HTERT RPE-1 (cell line): Measurements from ENCODE around the gene PSG3.
"Not testable (repeated sequence)": the region's sequence is repeated elsewhere in the genome, so short reads cannot be mapped to it uniquely, and the experiment has no call there.

ENCODE experiments used
- in situ Hi-C: fragments of 300-500 bp; cut with MboI; formaldehyde crosslinking; loops from 4 replicates; pipeline ENCODE4 v1.14.3; 2020; ENCODE audit warnings: low sequenced_read_pairs

The PSG3 gene

DNA sequence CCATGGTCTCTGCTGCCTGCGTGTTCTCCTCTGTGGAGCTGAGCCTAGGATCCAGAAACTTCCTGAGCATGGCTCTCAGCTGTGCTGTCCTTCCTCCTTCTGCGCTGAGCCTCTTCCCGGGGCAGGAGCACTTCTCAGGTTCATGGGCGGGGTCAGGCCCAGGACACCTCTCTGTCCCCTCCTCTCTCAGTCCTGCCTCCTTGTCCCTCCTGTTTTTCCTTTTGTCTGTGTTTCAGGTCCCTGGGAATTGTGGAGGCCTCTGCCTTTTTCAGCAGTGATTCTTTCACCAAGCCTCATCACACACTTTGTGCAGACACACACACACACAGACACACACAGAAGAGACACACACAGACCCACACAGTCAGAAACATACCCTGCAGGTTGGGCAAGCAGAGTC is at the start of gene PSG3:
Gene PSG3, minus strand, starts transcription at position 101 of the 400 bp plus-strand sequence. Its CDS starts 97 bp downstream, at position 4.
- in situ Hi-C loops, result not testable (repeated sequence)

DNA sequence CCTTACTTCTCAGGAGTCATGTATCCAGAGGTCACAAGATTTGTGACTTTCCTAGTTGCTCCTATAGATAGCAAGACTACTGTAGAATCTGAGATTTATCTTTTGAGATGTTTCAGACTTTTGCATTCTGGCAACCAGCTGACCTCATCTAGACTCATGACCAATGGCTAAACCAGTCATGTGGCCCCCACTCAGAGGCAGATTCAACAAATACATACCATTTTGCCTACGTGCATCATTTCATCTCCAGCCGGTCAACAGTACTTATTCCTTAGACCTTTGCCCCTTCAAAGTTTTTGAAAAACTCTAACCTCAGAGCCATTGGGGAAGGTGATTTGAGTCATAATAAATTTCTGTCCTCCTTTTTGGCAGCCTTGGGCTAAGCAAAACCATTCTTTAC is 48.5 kb upstream of the PSG3 start:
- in situ Hi-C loops, result not testable (repeated sequence)

DNA sequence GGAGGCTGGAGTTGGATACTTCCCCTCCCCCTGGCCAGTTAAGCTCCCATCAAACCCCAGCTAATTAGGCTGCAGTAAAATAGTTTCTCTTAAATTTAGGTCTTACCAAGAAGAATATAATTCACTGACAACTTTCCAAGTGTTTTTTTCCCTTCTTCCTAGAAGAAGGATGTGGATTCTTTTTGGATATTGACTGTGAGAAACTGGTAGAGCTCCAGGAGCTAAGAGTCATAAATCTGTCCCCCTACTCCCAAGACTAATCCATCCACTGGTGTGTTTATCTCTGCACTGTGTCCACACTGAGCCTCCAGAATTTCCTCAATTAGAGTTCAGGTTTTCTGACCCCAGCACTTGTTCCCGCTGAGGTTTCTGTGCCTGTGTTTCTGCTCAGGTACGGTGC is 47.5 kb upstream of the PSG3 start:
- in situ Hi-C loops, result not testable (repeated sequence)

DNA sequence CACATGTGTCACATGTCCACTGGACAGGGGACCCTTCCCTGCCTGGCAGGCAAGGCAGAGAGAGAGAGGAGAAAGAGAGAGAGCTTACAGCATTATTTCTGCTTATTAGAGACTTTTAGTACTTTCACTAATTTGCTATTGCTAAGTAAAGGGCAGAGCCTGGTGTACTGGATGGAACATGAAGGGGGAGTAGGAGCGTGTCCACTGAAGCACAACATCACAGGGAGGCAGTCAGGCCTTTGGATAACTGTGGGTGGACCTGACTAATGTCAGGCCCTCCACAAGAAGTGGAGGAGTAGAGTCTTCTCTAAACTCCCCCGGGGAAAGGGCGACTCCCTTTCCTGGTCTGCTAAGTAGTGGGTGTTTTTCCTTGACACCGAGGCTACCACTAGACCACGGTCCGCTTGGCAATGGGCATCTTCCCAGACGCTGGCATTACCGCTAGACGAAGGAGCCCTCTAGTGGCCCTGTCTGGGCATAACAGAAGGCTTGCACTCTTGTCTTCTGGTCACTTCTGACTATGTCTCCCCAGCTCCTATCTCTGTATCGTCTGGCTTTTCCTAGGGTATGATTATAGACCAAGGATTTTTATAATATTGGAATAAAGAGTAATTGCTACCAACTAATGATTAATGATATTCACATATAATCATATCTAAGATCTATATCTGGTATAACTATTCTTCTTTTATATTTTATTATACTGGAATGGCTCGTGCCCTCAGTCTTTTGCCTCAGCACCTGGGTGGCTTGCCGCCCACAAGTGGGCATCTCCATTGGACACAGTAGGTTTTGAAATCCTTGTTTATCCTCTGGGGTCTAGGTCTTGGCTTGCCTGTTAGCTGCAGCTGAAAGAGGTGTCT is 36.7 kb upstream of the PSG3 start:
- in situ Hi-C loops, result not testable (repeated sequence)

DNA sequence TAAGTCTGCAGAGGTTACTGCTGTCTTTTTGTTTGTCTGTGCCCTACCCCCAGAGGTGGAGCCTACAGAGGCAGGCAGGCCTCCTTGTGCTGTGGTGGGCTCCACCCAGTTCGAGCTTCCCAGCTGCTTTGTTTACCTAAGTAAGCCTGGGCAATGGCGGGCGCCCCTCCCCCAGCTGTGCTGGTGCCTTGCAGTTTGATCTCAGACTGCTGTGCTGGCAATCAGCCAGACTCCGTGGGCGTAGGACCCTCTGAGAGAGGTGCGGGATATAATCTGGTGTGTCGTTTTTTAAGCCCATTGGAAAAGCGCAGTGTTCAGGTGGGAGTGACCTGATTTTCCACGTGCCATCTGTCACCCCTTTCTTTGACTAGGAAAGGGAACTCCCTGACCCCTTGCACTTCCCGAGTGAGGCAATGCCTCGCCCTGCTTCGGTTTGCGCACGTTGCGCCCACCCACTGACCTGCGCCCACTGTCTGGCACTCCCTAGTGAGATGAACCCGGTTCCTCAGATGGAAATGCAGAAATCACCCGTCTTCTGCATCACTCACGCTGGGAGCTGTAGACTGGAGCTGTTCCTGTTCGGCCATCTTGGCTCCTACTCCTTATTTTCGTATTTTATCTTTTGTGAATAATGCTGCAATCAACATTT is 34.4 kb upstream of the PSG3 start:
- in situ Hi-C loops, result not testable (repeated sequence)

GRCh38 chr19:42767319-42767718 is 27.0 kb upstream of the PSG3 start:
- in situ Hi-C loops, result not testable (repeated sequence)

DNA sequence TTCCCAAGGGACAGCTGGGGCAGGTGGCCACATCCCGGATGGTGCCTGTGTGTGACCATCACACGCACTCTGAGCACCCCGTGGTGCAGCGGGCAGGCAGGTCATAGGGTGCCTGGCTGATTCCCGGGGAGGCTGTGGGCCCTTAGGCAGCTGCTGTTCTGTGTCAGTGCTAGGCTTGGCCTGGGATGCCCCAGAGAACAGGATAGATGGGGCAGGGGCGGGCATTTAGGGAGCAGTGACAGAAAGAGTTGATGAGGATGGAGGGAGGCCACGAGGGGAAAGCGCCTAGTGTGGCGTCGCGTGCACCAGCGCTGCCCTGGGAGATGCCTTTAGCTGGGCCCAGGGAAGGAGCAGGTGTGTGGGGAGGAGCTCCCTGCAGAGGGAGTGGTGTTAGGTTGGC is 26.6 kb upstream of the PSG3 start:
- in situ Hi-C loops, result not testable (repeated sequence)

DNA sequence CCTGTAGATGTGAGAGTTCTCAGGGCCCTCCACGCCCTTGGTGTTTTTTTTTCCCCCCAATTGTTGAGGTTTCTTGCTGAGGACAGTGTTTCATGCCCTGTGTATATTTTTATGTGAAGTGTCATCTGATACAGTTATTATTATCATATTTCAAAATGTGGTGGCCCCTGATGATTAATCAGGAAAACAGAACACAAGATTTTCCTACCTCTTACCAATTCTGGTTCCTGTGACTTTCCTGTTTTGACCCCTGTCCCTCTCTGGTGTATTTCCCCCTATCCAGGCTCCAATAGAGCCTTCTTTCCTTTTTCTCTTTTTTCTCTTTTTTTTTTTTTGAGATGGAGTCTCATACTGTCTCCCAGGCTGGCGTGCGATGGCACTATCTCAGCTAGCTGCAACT is 24.6 kb upstream of the PSG3 start:
- in situ Hi-C loops, result no loop called here

DNA sequence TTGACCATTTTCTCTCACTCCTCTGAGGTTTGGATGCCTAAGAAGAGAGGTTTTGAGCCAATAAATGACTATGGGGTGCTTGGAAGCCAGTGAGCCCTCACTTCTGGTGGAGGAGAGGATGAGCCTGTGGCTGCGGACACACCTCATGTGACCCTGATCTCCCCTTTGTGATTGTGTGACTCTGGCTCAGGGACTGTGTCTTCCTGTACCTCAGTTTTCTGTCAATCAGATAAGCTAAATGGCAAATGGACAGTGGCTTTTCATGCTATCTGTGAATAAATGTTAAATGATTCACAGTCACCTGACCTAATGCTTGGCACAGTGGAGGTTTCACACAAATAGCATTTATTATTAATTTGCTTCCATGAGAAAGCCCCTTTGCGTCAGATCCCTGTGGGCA is 22.5 kb upstream of the PSG3 start:
- in situ Hi-C loops, result no loop called here

GRCh38 chr19:42761924-42762295 is 21.6 kb upstream of the PSG3 start:
- in situ Hi-C loops, result not testable (repeated sequence)

GRCh38 chr19:42760954-42761923 is 21.0 kb upstream of the PSG3 start:
- in situ Hi-C loops, result not testable (repeated sequence)

DNA sequence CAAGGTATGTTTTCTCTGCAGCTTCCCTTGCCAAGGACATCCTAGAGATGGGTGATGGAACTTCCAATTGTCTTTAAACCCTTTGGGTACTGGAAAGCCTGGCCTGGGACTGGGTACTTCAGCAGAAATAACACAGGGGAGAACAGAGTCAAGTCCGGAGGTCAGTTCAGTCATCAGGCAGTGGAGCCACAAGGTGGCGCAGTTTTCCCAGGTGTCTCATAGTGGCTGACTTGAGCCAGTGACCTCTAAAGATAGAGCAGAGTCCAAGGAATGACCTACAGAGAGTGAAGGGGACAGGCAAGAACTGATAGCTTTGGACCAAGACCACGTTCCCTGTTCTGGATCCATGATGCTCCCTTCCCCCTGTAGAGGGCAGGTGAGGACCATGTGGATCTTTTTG is 18.4 kb upstream of the PSG3 start:
- in situ Hi-C loops, result not testable (repeated sequence)

DNA sequence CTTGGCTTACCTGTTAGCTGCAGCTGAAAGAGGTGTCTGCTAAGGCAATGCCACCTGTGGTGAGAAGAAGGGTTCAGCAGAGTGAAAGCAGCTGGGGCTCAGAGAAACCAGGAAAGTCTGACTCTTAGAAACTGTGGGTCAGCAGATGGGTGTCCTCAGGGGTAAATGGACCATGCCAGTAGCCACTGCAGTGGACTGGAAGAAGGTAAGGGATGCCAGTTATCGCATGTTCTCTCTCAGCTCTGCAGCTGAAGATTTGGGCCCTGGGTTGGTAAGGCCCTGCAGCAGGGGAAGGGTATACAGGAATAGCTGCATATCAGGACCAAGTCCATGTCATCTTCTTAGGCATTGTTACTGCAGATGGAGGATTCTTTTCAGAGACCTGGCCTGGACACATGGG is 12.0 kb upstream of the PSG3 start:
- in situ Hi-C loops, result not testable (repeated sequence)

GRCh38 chr19:42741726-42742607 is 1.7 kb upstream of the PSG3 start:
- in situ Hi-C loops, result not testable (repeated sequence)

DNA sequence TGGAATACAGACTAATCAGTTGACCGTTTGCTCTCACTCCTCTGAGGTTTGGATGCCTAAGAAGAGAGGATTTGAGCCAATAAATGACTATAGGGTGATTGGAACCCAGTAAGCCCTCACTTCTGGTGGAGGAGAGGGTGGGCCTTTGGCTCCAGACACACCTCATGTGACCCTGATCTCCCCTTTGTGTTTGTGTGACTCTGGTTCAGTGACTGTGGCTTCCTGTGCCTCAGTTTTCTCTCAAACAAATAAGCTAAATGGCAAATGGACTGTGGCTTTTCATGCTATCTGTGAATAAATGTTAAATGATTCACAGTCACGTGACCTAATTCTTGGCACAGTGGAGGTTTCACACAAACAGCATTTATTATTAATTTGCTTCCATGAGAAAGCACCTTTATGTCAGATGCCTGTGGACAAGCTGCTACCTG is 2.7 kb downstream of the PSG3 start:
- in situ Hi-C loops, result not testable (repeated sequence)

DNA sequence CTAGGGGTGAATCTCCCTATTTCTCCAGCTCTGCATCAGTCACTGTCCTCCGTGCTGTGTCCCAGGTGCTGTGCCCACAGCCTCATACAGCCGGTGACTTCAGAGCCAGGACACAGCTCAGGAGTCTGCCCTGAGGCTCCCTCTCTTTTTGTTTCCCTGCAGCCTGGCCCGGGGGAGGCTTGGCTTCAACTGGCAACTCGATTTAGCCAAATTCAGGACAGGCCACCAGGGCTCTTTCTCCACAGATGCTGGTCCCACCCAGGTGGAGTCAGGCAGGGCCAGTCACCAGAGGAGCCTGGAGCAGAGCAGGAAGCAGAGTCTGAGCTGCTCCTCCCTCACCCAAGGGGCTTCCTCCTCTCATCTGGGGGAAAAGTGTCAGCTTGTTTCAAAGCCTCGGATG is 11.9 kb downstream of the PSG3 start:
- in situ Hi-C loops, result not testable (repeated sequence)

GRCh38 chr19:42714000-42714399 is 26.3 kb downstream of the PSG3 start:
- in situ Hi-C loops, result not testable (repeated sequence)

GRCh38 chr19:42712753-42713152 is 27.5 kb downstream of the PSG3 start:
- in situ Hi-C loops, result not testable (repeated sequence)

GRCh38 chr19:42710986-42711385 is 29.3 kb downstream of the PSG3 start:
- in situ Hi-C loops, result not testable (repeated sequence)

DNA sequence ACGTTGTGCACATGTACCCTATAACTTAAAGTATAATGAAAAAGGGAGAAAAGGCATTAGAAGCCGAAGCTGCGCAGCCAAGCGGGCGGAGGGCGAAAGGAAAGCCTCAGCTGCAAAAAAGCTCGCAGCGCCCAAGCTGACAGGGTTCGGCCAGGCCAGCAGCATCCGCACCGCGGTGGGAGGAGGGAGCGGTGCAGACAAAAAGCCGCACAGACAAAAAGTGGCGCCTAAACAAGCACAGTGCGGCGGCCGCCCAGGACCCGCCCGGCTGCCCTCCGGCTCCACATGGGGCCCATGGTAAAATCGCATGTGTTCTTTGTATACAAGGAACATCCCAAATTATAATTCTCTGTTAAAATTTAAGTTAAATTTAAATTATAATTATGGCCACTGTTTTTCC is 42.4 kb downstream of the PSG3 start:
- in situ Hi-C loops, result no loop called here
